ENCODE data around the gene SIK3.

GRCh38 chr11:116798368-116798767, 299.9 kb downstream of the SIK3 start:
- TF ChIP-seq CTCF (IDR thresholded peaks at IDR 0.05; ENCODE audit: borderline replicate concordance, extremely low read depth, low read length, poor library complexity, severe bottlenecking) (no peak), EZH2 (IDR thresholded peaks at IDR 0.05; ENCODE audit: borderline replicate concordance, low read depth, low read length, severe bottlenecking) (no peak)
